ENCODE measurements around the gene KANSL1L.

DNA sequence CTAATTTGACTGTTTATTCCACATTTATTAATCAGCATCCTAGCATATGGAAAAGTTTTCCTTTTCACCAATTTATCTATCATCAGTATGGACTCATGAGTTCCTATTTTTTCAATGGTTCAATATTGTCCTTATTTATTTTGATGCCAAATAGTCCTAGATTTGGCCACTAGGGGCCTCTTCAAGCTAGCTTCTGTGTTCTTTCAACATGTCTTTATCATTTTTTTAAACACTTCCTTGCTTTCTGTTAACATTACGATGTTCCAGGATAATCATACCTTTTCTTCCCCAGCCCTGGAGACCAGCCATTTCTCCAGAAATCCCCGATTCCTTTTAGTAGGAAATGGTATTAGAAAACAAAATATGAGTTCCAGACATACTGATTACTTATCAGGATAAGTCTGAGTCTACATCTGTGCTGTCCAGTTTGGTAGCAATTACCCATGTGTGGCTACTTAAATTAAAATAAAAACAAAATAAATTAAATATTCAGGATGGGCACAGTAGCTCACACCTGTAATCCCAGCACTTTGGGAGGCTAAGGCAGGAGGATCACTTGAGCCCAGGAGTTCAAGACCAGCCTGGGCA is 98.2 kb downstream of the KANSL1L start:
- TF ChIP-seq, protein P1, sequence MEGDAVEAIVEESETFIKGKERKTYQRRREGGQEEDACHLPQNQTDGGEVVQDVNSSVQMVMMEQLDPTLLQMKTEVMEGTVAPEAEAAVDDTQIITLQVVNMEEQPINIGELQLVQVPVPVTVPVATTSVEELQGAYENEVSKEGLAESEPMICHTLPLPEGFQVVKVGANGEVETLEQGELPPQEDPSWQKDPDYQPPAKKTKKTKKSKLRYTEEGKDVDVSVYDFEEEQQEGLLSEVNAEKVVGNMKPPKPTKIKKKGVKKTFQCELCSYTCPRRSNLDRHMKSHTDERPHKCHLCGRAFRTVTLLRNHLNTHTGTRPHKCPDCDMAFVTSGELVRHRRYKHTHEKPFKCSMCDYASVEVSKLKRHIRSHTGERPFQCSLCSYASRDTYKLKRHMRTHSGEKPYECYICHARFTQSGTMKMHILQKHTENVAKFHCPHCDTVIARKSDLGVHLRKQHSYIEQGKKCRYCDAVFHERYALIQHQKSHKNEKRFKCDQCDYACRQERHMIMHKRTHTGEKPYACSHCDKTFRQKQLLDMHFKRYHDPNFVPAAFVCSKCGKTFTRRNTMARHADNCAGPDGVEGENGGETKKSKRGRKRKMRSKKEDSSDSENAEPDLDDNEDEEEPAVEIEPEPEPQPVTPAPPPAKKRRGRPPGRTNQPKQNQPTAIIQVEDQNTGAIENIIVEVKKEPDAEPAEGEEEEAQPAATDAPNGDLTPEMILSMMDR (IDR thresholded peaks at IDR 0.05; ENCODE audit: low read length): peak; percentile 61
- TF ChIP-seq EZH2 (optimal IDR thresholded peaks at IDR 0.05; ENCODE audit: low read depth, low read length) (no peak), EZH2phosphoT487 (IDR thresholded peaks at IDR 0.05; ENCODE audit: low read length) (no peak)

Data from MM.1S (cell line).